Left ventricle myocardium inferior (tissue), 1 donor: ENCODE results near the gene EPS8. TPM values are rescaled to one million over a fixed set of nuclear protein-coding genes. Genes with fewer than 3 reads are reported as not detected.
"Not testable (repeated sequence)": the region's sequence is repeated elsewhere in the genome, so short reads cannot be mapped to it uniquely, and the experiment has no call there.

Source experiments
- DNase-seq: peaks from one replicate; pipeline ENCODE4 v3.0.0-alpha.2; 2020
- H3K27ac ChIP-seq: fragments of 200-600 bp; replicated peaks from 2 replicates; pipeline ENCODE4 v1.8.0; 2021
- H3K27me3 ChIP-seq: fragments of 200-600 bp; 2 replicates; pipeline ENCODE4 v1.8.0; 2021; ENCODE audit warnings: low read depth
- H3K36me3 ChIP-seq: fragments of 200-600 bp; 2 replicates; pipeline ENCODE4 v1.8.0; 2021
- H3K4me1 ChIP-seq: fragments of 200-600 bp; 2 replicates; pipeline ENCODE4 v1.8.0; 2021
- H3K4me3 ChIP-seq: fragments of 200-600 bp; 2 replicates; pipeline ENCODE4 v1.8.0; 2021; ENCODE audit warnings: mild to moderate bottlenecking, moderate library complexity
- H3K9me3 ChIP-seq: fragments of 200-600 bp; replicated peaks from 2 replicates; pipeline ENCODE4 v1.8.0; 2021
- intact Hi-C: fragments of 100-400 bp; cut with micrococcal nuclease; formaldehyde crosslinking; loops from one replicate; pipeline ENCODE4 v1.11.0; 2022
- total RNA-seq: library from RNA; stranded (reverse); fragmentation: NEBNext Ultra II Directional; extraction: Animal tissue kit (Norgen Biotek cat#: 25700); gene quantifications from one replicate; pipeline ENCODE4 v1.2.1, GENCODE V29; 2021
- TF ChIP-seq, protein P1 (sequence below): fragments of 200-600 bp; IDR thresholded peaks from 2 replicates; pipeline ENCODE4 v1.8.0; 2021; ENCODE audit warnings: antibody characterized with exemption, mild to moderate bottlenecking, borderline replicate concordance
- donor health status: DM: no; HTN: yes; CAD: no; lungs with severe emphysema.

Gene EPS8
- total RNA-seq, 1 donor from 2014 or later: 18.9 TPM

DNA sequence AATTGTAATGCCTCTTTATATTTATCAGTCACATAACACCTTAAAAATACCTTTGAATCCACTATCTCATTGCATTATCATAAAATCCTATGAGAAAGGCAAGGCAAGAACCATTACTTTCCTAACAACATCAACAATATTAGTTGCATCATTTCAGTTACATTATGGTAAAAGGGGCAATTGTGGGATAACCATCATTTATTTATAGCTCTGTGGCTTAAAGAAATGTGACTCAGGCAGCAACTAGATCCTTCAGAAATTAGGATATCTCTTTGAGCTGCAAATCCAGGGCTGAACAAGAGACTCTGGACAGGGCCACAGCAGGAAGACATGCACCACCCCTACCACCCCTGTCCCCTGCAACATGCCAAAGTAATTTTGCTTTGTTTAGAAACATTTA lies 36.4 kb downstream of the EPS8 start:
- no peaks in the 10 kb centered on the region for H3K9me3 ChIP-seq
- DNase-seq: no peak
- no peaks in the 10 kb centered on the region for H3K36me3 ChIP-seq
- no peak overlapping the region for H3K4me3 ChIP-seq
- TF ChIP-seq, protein P1, sequence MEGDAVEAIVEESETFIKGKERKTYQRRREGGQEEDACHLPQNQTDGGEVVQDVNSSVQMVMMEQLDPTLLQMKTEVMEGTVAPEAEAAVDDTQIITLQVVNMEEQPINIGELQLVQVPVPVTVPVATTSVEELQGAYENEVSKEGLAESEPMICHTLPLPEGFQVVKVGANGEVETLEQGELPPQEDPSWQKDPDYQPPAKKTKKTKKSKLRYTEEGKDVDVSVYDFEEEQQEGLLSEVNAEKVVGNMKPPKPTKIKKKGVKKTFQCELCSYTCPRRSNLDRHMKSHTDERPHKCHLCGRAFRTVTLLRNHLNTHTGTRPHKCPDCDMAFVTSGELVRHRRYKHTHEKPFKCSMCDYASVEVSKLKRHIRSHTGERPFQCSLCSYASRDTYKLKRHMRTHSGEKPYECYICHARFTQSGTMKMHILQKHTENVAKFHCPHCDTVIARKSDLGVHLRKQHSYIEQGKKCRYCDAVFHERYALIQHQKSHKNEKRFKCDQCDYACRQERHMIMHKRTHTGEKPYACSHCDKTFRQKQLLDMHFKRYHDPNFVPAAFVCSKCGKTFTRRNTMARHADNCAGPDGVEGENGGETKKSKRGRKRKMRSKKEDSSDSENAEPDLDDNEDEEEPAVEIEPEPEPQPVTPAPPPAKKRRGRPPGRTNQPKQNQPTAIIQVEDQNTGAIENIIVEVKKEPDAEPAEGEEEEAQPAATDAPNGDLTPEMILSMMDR: no peak
- no peaks in the 10 kb centered on the region for H3K27me3 ChIP-seq
- intact Hi-C loops: no loop called here
- H3K27ac ChIP-seq: no peak overlapping the region
- peaks cover 9% of the 10 kb centered on the region for H3K4me1 ChIP-seq

GRCh38 chr12:15751741-15752140 lies 37.4 kb downstream of the EPS8 start:
- H3K27ac ChIP-seq: no peak overlapping the region
- H3K4me1 ChIP-seq: peaks cover 15% of the 10 kb centered on the region
- H3K36me3 ChIP-seq: no peaks in the 10 kb centered on the region
- intact Hi-C loops: no loop called here
- no peak for DNase-seq
- H3K4me3 ChIP-seq: no peak overlapping the region
- no peaks in the 10 kb centered on the region for H3K9me3 ChIP-seq
- H3K27me3 ChIP-seq: no peaks in the 10 kb centered on the region
- TF ChIP-seq, protein P1: no peak

GRCh38 chr12:15749937-15750336 lies 39.3 kb downstream of the EPS8 start:
- TF ChIP-seq, protein P1: no peak
- H3K4me3 ChIP-seq: no peak overlapping the region
- intact Hi-C loops: no loop called here
- no peak for DNase-seq
- no peaks in the 10 kb centered on the region for H3K27me3 ChIP-seq
- H3K36me3 ChIP-seq: no peaks in the 10 kb centered on the region
- H3K4me1 ChIP-seq: peaks cover 19% of the 10 kb centered on the region
- H3K27ac ChIP-seq: no peak overlapping the region
- H3K9me3 ChIP-seq: no peaks in the 10 kb centered on the region

DNA sequence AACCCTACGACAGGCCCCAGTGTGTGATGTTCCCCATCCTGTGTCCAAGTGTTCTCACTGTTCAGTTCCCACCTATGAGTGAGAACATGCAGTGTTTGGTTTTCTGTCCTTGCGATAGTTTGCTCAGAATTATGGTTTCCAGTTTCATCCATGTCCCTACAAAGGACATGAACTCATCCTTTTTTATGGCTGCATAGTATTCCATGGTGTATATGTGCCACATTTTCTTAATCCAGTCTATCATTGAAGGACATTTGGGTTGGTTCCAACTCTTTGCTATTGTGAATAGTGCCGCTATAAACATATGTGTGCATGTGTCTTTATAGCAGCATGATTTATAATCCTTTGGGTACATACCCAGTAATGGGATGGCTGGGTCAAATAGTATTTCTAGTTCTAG lies 47.3 kb downstream of the EPS8 start:
- intact Hi-C loops, H3K4me3 ChIP-seq, H3K36me3 ChIP-seq, DNase-seq, H3K27ac ChIP-seq, H3K27me3 ChIP-seq: not testable (repeated sequence)
- H3K4me1 ChIP-seq: peaks cover 10% of the 10 kb centered on the region
- peaks cover 19% of the 10 kb centered on the region for H3K9me3 ChIP-seq

- H3K9me3 ChIP-seq: peaks cover 19% of the 10 kb centered on the region
- intact Hi-C loops: no loop called here
- no peaks in the 10 kb centered on the region for H3K36me3 ChIP-seq
- peaks cover 4% of the 10 kb centered on the region for H3K4me1 ChIP-seq
- no peak overlapping the region for H3K4me3 ChIP-seq
- TF ChIP-seq, protein P1: no peak
- DNase-seq: no peak
- H3K27me3 ChIP-seq: no peaks in the 10 kb centered on the region
- H3K27ac ChIP-seq: no peak overlapping the region
Measured at GRCh38 chr12:15741082-15741481, 48.1 kb downstream of the EPS8 start.

DNA sequence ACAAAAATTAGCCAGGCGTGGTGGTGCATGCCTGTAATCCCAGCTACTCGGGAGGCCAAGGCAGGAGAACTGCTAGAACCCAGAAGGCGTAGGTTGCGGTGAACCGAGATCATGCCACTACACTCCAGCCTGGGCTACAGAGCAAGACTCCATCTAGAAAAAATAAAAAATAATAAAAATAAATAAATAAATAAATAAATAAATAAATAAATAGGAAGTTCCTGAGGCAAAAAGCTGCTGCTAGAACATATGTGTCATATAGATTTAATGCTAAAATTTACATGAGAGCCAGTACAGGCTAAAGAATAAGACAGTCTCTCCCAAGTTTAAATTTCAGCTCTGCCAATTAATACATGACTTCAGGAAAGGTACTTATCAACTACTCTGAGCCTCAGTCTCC lies 48.8 kb downstream of the EPS8 start:
- H3K27ac ChIP-seq, intact Hi-C loops, H3K4me1 ChIP-seq, H3K4me3 ChIP-seq, H3K27me3 ChIP-seq, H3K36me3 ChIP-seq, DNase-seq: not testable (repeated sequence)
- H3K9me3 ChIP-seq: peaks cover 19% of the 10 kb centered on the region
